KOPT-K1 (cell line): ENCODE results near the gene TCIRG1.

ENCODE experiments used
- H3K27ac ChIP-seq: fragments of 200-600 bp; sonication (generic); 2 replicates; pipeline ENCODE4 v1.5.1; 2016; ENCODE audit warnings: antibody characterized with exemption, mild to moderate bottlenecking, low read depth, low read length; ENCODE audit not compliant: poor library complexity, severe bottlenecking
- H3K36me3 ChIP-seq: fragments of 200-600 bp; sonication (generic); 2 replicates; pipeline ENCODE4 v1.5.1; 2017; ENCODE audit warnings: antibody characterized with exemption, mild to moderate bottlenecking, low read length, moderate library complexity; ENCODE audit not compliant: insufficient read depth
- H3K9me3 ChIP-seq: fragments of 200-600 bp; sonication (generic); 2 replicates; pipeline ENCODE4 v1.5.1; 2017; ENCODE audit warnings: antibody characterized with exemption, low read length, mild to moderate bottlenecking; ENCODE audit not compliant: insufficient read depth, poor library complexity, severe bottlenecking

The TCIRG1 gene

DNA sequence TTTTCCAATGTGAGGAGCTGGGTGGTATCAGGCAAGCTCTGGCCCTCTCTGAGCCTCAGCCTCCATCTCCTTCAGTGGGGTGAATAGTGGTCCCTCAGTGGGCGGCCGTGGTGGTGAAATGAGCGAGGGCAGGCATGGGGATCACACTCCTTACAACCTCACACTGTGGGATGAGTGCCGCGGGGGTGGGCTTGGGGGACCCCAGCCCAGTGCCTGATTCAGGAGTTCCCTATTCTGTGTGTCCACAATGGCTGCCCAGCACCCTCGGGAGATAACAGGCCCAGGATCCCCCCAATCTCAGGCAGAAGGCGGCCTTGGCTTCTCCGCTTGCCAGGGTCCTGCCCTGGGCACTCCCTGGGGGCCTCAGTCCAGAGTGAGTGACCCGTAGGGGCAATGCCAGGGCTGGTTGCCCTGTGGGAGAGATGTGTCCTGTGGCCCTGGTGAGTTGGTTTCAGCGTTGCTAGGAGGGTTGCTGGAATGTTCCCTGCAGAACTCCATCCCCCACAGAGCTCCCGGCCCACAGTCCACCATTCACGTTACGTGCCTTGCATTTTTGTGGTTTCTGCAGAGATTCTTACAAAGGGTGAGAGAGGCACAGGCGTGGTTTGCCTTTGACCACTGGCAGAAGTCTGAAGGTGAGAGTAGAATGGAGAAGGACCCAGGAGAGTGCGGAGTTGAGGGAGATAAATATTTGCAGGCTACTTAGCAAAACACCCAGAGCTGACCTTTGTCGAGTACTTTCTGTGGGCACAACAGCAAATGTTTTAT, 25.8 kb upstream of the TCIRG1 start:
- H3K27ac ChIP-seq: no peak overlapping the region
- no peaks in the 10 kb centered on the region for H3K9me3 ChIP-seq
- no peaks in the 10 kb centered on the region for H3K36me3 ChIP-seq

DNA sequence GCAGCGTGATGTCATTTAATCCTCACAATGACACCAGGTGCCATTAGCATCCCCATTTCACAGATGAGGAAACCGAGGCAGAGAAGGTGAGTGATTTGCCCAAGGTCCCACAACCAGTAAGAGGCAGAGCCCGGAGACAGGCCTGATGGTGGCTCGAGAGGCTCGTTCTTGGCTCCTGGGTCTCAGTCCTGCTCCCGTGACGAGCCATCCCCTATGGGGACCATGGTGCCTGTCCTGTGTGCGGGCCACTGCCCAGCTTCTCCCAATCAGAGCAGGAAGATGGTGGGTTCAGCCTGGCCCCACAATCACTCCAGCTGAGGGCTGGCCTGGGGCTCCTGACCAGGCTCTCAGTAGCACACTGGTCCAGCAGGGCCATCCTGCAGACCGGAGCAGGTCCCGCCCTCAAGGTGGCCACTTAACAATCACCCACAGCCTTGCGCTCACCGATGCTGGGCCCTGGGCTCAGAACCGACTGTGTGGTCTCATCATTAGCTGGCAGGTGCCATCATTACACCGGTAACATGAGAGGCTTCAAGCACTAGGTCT, 25.1 kb upstream of the TCIRG1 start:
- H3K9me3 ChIP-seq: no peaks in the 10 kb centered on the region
- no peaks in the 10 kb centered on the region for H3K36me3 ChIP-seq
- no peak overlapping the region for H3K27ac ChIP-seq

DNA sequence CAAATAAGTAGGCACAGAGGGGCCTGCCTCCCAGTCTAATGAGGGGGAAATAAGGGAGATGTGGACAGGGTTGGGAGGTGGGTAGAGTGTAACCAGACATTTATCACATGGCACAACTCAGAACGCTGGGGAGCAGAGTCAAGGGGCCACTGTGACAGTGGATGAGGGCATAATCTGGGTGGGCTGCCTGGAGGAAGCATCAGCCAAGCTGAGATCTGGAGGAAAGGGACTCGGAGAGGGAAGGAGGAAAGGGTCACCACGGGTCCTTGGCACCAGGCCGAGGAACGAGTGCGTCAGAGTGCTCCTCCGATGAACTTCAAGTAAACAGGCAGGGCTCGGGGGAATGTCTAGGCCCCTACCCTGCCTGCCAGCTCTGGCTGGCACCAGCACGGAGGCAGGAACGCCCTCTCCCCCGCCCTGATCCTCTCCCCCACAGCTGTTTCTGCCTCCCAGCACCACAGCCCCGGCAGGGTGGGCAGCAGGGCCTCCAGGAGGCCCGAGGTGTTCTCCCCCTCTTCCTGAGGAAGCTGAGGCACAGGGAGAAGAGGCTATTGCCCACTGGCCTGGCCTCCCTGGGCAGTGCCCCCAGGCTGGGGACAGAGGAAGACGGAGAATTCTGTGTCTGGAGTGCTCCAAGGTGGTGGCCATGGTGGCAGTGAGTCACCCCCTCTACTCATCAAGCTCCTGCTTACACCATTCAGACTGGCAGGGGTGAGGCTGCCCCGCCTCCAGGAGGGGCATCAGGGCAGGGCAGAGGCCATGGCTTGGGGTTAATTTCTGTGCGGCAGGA, 24.5 kb upstream of the TCIRG1 start:
- H3K9me3 ChIP-seq: no peaks in the 10 kb centered on the region
- H3K36me3 ChIP-seq: no peaks in the 10 kb centered on the region
- no peak overlapping the region for H3K27ac ChIP-seq

DNA sequence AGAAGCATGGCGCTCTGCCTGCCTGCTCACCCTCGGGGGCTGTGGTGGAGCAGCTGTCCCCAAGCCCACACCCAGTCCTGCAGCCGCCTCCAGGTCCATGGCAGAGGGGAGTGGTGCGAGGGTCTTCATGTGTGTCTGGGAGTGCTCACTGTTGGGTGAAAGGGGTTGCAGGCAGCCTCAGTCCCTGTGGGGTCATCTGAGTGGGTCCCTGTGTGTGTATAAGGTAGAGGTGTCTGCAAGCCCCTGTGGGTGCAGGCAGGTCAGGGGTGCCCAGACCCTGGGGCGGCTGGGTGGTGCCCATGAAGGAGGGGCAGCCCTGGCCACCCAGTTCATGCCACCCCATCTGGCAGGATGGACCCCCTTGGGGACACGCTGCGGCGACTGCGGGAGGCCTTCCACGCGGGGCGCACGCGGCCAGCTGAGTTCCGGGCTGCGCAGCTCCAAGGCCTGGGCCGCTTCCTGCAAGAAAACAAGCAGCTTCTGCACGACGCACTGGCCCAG, 23.8 kb upstream of the TCIRG1 start:
- Histone ChIP-seq H3K9me3 (no peaks in the 10 kb centered on the region), H3K27ac (no peak overlapping the region), H3K36me3 (no peaks in the 10 kb centered on the region)

DNA sequence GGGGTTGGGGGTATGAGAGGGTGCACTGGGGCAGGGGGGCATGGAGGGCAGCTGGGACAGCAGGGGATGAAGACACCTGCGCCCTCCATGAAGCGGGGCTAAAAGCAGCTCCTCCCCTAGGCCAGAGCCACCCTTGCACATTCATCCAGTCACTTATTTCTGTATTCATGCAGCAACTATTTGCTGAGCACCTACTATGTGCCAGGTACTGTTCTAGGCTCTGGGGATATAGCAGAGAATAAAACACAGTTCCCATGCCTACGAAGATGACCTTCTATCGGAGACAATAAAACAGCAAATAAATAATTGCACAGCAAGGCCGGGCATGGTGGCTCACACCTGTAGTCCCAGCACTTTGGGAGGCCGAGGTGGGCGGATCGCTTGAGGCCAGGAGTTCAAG, 23.4 kb upstream of the TCIRG1 start:
- H3K9me3 ChIP-seq: no peaks in the 10 kb centered on the region
- no peaks in the 10 kb centered on the region for H3K36me3 ChIP-seq
- H3K27ac ChIP-seq: no peak overlapping the region

DNA sequence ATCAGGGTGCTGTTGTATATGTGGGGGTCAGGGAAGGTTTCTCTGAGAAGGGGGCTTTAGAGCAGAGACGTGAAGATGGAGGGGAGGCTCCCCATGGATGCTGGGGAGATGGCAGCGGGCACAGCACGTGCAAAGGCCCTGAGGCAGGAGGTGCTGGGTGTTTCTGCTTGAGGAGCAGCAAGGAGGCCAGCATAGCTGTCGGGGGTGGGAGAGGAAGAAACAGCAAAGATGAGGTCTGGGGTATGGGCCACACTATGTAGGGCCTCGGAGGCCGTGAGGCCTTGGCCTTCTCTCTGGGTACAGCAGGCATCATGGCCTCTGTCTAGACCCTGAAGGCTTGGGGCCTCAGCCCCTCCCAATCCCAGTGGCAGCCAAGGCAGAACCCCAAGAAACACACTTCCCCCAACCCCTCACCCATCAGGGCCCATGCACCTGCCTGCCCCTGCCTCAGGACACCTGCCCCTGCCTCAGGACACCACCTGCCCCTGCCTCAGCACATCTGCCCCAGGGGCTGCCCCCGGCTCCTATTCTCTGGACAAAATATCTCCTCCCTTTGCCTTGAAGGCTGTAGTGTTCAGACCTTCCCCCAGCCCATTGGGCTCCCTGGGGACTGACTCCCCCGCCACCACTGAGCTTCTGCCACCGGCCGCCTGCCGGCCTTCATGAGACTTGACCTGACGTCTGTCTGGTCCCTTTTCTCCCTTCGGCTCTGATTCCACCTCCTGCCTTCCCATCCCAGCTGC, 22.5 kb upstream of the TCIRG1 start:
- Histone ChIP-seq H3K36me3 (no peaks in the 10 kb centered on the region), H3K9me3 (no peaks in the 10 kb centered on the region), H3K27ac (no peak overlapping the region)

DNA sequence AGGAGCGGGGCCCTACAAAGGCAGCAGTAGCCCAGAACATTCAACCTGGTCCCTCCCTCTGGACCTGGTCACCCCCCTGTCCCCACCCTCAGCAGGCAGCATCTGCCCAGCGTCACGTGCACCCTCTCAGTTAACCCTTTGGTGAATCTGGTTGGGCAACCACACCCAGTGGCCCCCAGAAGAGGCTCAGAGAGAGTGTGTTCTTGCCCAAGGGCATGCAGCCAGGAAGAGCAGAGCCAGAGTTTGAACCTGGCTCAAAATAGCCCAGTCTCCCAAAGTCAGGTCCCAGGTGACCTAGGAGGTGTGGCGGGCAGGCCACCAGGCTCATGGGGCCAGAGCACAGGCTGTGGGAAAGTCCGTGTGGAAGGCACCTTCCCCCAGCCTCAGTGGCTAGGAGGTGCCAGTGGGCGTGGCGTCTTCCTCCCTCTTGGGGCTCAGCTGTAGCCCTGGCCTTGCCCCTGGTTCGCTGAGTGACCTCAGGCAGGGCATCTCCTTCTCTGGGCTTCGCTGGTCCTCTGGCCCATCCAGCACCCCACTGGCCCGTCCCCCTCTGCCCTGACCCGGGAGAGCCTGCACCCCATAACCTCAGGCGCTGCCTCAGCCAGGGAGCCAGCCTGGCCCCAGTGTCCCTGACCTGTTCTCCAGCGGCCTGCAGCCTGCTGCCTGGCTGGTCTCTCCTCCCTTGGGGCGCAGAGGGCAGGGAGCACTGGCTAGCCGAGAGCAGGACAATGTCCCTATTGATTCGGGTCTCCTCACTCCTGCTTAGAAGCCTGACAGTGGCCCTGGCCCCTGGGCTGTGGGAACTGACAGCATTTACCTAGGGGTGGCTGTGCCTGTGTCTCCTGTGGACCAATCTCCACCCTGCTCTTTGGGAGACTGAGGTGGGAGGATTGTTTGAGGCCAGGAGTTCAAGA, 21.7 kb upstream of the TCIRG1 start:
- no peak overlapping the region for H3K27ac ChIP-seq
- H3K36me3 ChIP-seq: no peaks in the 10 kb centered on the region
- H3K9me3 ChIP-seq: no peaks in the 10 kb centered on the region

DNA sequence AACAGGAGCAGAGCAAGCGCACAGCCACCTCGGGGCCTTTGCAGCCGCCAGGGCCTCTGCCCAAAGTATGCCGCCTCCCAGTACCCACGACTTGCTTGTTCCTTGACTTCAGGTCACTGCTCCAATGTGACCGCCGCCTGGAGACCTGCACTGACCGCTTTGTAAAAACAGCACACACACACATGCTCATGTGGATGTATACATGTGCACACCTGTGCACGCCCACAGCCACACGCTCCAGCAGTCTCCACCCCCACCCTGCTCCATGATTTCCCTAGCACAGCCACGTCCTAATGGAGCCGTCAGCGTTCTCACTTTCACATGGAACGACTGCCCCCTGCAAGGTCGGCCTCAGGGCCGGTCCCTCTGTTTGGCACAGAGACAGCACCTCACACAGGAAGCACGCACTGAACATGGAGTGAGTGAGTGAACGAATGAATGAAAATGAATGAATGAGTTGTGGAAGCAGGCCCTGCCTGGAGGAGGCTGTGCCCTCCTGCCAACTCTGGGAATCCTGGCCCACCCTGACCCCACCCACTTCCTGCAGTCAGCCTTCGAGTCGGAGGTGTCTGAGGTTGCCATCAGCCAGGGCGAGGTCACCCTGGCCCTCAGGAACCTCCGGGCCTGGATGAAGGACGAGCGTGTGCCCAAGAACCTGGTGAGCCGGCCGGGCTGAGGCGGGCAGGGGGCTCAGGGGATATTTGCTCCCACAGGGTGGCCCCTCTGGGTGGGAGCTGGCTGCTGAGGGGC, 20.7 kb upstream of the TCIRG1 start:
- no peak overlapping the region for H3K27ac ChIP-seq
- H3K36me3 ChIP-seq: no peaks in the 10 kb centered on the region
- H3K9me3 ChIP-seq: no peaks in the 10 kb centered on the region

DNA sequence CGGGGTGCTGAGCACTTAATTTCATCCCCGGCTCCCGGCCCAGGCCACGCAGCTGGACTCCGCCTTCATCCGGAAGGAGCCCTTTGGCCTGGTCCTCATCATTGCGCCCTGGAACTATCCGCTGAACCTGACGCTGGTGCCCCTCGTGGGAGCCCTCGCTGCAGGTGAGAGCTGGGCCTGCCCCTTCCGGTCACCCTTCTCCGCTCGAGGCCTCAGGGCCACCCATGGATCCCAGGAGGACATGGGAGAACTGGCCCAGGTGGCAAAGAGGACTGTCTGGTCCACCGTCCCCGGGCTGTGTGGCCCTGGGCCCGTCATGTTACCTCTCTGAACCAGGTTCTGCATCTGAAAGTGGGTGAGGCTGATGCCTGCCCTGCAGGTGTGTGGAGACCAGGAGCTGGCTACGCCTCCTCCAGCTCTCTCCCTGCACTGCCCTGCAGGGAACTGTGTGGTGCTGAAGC, 20.1 kb upstream of the TCIRG1 start:
- Histone ChIP-seq H3K36me3 (no peaks in the 10 kb centered on the region), H3K27ac (no peak overlapping the region), H3K9me3 (no peaks in the 10 kb centered on the region)

DNA sequence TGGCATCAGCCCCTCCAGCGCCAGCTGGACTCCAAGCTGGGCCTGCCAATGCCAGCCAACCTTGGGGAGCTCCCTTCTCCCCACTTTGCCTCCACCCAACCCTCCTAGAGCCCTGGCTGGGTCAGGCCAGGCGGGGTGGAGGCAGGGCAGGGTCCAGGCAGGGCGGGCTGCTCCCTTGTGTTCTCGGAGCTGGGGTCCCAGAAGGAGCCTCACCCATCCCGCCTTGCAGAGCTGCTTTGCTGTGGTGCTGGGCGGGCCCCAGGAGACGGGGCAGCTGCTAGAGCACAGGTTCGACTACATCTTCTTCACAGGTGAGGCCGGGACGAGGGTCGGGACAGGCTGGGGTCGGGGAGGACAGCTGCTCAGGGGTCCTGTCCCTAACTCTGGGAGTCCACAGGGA, 19.3 kb upstream of the TCIRG1 start:
- Histone ChIP-seq H3K36me3 (no peaks in the 10 kb centered on the region), H3K27ac (no peak overlapping the region), H3K9me3 (no peaks in the 10 kb centered on the region)

DNA sequence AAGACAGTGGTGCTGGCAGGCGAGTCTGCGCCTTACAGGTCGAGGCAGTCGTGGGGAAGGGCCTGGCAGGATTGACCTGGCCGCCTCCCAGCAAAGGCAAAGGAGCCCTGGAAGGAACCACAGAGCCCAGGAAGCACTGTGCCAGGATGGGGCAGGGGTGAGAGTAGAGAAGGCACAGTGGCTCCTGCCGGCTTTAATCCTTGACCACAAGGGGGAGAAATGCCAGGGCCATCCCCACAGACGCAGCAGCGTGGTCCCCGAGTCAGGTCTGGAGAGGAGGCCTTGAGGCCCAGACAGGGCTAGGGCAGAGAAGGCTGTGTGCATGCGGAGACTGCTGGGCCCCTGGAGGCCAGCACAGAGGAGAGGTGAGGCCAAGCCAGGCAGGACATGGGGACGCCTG, 18.2 kb upstream of the TCIRG1 start:
- H3K36me3 ChIP-seq: no peaks in the 10 kb centered on the region
- H3K9me3 ChIP-seq: no peaks in the 10 kb centered on the region
- no peak overlapping the region for H3K27ac ChIP-seq

DNA sequence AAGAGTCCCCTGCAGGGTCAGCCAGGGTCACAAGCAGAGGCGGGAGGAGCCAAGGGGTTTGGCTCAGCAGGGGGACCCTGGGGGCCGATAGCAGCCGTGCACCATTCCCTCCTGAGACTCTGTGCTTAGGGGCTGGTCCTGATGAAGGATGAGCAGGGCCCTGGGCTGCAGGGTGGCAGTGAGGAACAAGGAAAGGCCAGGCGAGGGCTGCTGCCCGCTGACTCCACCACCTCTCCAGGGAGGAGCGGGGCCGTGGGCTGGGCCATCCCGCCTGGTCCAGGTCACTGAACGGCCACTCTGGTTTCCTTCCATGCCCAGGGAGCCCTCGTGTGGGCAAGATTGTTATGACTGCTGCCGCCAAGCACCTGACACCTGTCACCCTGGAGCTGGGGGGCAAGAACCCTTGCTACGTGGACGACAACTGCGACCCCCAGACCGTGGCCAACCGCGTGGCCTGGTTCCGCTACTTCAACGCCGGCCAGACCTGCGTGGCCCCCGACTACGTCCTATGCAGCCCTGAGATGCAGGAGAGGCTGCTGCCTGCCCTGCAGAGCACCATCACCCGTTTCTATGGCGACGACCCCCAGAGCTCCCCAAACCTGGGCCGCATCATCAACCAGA, 17.5 kb upstream of the TCIRG1 start:
- H3K27ac ChIP-seq: no peak overlapping the region
- no peaks in the 10 kb centered on the region for H3K9me3 ChIP-seq
- H3K36me3 ChIP-seq: no peaks in the 10 kb centered on the region

DNA sequence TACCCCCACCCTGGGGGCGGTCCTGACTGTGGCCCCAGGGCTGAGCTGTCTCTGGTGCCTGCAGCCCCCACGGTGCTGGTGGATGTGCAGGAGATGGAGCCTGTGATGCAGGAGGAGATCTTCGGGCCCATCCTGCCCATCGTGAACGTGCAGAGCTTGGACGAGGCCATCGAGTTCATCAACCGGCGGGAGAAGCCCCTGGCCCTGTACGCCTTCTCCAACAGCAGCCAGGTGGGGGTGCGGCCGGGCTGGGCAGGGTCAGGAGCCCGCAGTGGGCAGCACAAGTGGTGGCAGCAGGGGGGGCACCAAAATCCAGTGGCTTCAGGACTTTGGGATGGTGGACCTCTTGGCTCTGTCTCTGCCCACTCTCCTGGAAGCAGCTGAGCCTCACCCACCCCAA, 16.3 kb upstream of the TCIRG1 start:
- Histone ChIP-seq H3K9me3 (no peaks in the 10 kb centered on the region), H3K36me3 (no peaks in the 10 kb centered on the region), H3K27ac (no peak overlapping the region)
